Measurements from ENCODE around the gene CDT1.
"Not testable (repeated sequence)": the region's sequence is repeated elsewhere in the genome, so short reads cannot be mapped to it uniquely, and the experiment has no call there.

The CDT1 gene

DNA sequence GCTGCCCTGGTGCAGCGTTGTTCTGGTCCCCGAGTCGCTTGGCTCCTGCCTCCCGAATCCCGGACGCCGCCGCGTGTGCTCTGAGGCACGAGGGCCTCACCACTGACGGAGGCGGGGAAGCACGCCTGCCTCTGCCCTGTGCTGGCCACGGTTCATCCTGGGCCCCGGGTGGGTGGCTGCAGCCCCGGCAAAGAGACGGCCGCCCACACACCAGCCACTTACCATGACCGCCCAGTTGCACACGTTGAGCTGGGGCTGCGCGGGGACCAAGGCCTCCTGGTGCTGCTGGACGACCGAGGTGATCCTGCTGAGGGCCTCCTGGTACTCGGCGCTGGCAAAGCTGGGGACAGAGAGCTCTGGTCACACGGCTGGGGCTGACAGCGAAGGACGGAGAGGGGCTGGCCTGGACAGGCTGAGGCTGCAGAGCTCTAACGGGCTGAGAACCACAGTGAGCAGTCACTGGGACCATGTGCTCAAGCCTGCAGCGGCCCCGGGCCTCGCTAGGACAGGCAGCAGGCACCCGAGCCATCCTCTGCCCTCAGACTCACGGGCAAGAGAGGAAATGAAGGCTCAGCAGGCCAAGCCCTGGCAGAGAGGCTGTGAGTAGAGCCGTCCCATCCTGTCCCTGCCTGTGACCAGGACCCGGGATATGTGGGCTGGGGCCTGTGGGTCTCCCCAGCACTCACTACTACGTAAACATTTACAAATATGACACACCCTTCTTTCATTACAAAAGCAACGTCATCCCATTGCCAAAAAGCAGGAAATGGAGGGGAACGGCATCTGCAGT, 14.4 kb downstream of the CDT1 start:
- DNase-seq (ENCODE audit: low spot score) = no peak
- in situ Hi-C loops (cut with MboI; ENCODE audit: low sequenced_read_pairs, unreplicated experiment) = no loop called here
- TF ChIP-seq, protein P1, sequence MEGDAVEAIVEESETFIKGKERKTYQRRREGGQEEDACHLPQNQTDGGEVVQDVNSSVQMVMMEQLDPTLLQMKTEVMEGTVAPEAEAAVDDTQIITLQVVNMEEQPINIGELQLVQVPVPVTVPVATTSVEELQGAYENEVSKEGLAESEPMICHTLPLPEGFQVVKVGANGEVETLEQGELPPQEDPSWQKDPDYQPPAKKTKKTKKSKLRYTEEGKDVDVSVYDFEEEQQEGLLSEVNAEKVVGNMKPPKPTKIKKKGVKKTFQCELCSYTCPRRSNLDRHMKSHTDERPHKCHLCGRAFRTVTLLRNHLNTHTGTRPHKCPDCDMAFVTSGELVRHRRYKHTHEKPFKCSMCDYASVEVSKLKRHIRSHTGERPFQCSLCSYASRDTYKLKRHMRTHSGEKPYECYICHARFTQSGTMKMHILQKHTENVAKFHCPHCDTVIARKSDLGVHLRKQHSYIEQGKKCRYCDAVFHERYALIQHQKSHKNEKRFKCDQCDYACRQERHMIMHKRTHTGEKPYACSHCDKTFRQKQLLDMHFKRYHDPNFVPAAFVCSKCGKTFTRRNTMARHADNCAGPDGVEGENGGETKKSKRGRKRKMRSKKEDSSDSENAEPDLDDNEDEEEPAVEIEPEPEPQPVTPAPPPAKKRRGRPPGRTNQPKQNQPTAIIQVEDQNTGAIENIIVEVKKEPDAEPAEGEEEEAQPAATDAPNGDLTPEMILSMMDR (IDR thresholded peaks at IDR 0.05; ENCODE audit: borderline replicate concordance, control extremely low read depth, extremely low read depth, insufficient read depth, missing control alignments) = no peak

DNA sequence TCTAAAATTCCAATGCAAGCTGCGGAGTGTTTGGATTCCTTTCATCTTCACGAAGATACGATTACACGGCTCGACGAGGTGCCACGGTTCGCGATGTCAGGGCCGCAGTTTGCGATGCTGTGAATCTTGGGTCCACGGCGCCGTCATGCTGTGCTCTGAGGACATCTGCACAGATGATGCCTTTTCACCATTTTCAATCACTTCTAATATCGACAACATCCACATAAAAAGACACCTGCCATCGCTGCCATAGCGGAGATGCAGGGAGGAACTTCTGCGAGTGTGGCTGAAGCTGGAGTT, 14.9 kb downstream of the CDT1 start:
- no peak for DNase-seq (ENCODE audit: low spot score)
- in situ Hi-C loops (cut with MboI; ENCODE audit: low sequenced_read_pairs, unreplicated experiment) = no loop called here
- TF ChIP-seq, protein P1 (IDR thresholded peaks at IDR 0.05; ENCODE audit: borderline replicate concordance, control extremely low read depth, extremely low read depth, insufficient read depth, missing control alignments) = no peak

DNA sequence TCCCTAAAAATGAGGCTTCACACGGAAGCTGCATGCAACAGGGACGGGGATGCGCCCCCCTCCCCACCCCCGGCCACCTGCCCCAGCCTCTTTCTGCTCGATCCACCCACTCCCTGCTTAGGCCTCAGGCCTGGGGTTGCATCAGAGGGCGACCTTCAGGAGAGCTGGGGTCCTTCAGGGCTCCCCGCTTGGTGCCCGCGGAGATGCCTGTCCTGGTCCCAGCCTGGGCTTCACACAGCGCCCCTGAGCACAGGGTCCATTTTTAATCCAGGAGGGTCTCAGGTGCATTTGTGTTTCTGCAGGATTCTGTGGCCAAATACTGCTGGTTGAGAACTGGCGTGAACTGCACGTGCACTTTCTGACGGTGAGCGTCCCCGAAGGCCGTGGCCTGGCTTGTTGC, 15.5 kb downstream of the CDT1 start:
- DNase-seq (ENCODE audit: low spot score) = no peak
- TF ChIP-seq, protein P1 (IDR thresholded peaks at IDR 0.05; ENCODE audit: borderline replicate concordance, control extremely low read depth, extremely low read depth, insufficient read depth, missing control alignments) = no peak
- in situ Hi-C loops (cut with MboI; ENCODE audit: low sequenced_read_pairs, unreplicated experiment) = no loop called here

DNA sequence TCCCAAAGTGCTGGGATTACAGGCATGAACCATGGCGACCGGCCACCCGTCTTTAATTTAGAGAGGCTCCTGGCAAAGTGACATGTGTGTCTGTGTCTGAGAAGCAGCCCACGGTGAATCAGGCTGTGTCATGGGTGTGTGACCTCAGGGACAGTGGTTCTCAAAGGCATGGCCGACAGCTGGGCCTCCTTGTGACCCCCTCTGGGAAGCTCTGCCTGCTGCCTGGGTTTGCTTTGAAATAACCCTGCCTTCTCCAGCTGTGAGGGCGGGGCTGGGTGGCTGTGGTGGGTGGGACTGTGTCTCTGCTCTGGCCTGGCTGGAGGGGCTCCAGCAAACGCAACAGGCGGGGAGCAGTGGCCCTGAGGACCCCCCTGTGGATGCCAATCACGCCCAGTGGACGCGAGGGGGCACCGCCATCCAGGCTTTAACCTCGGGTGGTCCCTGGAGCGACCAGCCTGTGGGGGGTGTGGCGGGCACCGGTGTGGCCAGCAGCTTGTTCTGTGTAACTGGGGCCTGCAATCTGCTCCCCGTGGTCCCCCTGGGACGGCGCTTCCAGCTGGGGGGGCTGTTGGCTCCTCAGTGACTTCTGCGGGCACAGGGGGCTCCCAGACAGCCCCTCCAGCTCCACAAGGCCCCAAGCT, 16.9 kb downstream of the CDT1 start:
- TF ChIP-seq, protein P1 (IDR thresholded peaks at IDR 0.05; ENCODE audit: borderline replicate concordance, control extremely low read depth, extremely low read depth, insufficient read depth, missing control alignments) = no peak
- in situ Hi-C loops (cut with MboI; ENCODE audit: low sequenced_read_pairs, unreplicated experiment) = no loop called here
- DNase-seq (ENCODE audit: low spot score) = no peak

DNA sequence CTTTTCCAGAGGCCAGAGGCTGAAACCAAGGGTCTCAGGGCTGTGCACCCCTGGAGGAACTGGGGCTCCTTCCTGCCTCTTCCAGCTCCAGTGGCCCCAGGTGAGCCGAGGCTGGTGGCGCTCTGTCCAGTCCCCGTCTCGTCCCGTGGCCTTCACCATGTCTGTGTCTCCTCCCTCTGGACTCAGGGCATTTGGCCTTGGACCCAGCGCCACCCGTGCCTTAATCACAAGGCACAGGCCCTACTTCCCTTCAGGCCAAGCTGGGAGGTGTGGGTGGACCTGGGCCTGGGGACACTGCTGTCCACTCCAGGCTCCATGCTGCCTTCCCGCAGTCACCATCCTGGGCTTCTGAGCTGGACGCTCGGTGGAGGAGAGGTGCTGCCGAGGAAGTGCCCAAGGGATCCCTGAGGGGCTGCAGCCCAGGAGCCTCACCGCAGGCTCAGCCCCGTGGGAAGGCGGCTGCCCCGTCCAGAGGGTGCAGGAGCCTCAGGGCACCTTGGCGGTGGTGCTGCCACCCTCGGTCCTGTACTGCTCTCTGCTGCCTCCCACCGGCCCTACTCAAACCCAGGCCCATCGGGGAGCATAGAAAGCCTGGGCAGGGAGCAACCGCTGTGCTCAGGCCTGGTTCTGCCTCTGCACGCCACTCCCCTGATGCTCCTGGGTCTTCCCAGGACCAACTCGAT, 17.7 kb downstream of the CDT1 start:
- TF ChIP-seq, protein P1 (IDR thresholded peaks at IDR 0.05; ENCODE audit: borderline replicate concordance, control extremely low read depth, extremely low read depth, insufficient read depth, missing control alignments) = no peak
- in situ Hi-C loops (cut with MboI; ENCODE audit: low sequenced_read_pairs, unreplicated experiment) = no loop called here
- DNase-seq (ENCODE audit: low spot score) = no peak

DNA sequence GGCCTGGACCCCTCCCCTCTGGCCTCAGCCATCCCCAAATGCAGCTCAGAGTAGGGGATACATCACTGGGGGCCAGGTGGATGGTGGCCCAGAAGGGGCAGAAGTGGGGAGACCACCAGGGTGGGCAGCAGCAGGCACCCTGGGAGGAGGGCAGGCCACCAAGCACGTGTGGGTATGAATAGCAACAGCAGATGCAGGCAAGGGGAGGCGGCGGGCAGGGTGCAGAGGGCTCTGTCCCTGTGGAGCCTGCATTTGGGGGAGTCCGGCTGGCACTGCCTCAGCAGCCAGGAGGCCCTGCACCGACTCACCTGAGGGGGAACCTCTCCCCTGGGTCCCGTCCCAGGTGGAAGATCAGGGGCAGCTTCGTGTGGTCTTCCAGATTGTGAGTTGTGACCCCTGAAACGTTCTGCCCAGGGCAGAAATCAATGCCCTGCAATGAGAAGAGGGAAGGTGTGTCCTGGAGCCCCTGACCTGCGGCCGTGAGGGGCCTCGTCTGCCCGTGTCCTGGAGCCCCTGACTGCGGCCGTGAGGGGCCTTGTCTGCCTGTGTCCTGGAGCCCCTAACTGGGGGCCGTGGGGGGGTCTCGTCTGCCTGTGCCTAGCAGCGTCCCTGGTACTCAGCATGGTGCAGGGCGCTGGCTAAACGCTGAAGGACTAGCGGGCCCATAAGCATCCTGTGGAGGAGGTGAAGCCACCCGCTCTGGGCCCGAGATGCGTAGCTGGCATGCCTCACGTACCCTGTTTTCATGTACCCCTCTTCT, 18.9 kb downstream of the CDT1 start:
- in situ Hi-C loops (cut with MboI; ENCODE audit: low sequenced_read_pairs, unreplicated experiment) = no loop called here
- DNase-seq (ENCODE audit: low spot score) = no peak
- TF ChIP-seq, protein P1 (IDR thresholded peaks at IDR 0.05; ENCODE audit: borderline replicate concordance, control extremely low read depth, extremely low read depth, insufficient read depth, missing control alignments) = no peak

DNA sequence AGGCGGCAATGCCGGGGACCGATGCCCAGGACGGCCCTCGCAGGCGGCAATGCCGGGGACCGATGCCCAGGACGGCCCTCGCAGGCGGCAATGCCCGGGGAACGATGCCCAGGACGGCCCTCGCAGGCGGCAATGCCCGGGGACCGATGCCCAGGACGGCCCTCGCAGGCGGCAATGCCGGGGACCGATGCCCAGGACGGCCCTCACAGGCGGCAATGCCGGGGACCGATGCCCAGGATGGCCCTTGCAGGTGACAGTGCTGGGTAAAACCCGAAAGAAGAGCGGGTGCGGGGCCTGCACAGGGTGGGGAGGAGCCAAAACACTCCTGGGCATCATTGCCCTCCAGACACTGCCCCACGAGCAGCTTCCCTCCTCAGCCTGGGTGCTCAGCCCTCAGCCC, 20.1 kb downstream of the CDT1 start:
- in situ Hi-C loops (cut with MboI; ENCODE audit: low sequenced_read_pairs, unreplicated experiment); DNase-seq (ENCODE audit: low spot score): not testable (repeated sequence)

Data from GM13976 (cell line).